H1 (cell line): Measurements from ENCODE around the gene RANBP17. TPM values are rescaled to one million over a fixed set of nuclear protein-coding genes. Genes with fewer than 3 reads are reported as not detected.

Experiments
- CTCF ChIA-PET: fragments of 300-600 bp; sonication (Branson Sonifier 250); formaldehyde crosslinking; loops from one replicate; lab custom pipeline; 2021; ENCODE audit not compliant: partially characterized antibody; lab: Charles Lee
- POLR2A ChIA-PET: fragments of 300-600 bp; sonication (Branson Sonifier 250); formaldehyde crosslinking; loops from one replicate; lab custom pipeline; 2021; ENCODE audit warnings: inconsistent platforms; ENCODE audit not compliant: partially characterized antibody; lab: Charles Lee
- DNase-seq, 2 experiments: peaks; one replicate each; pipeline versions ENCODE4 v3.0.0 to v3.0.0-alpha.2; 2010 to 2022; ENCODE audit warnings: low spot score in 2 of 2, low read depth in 1 of 2, mixed read lengths in 1 of 2
- FAIRE-seq: peaks from 2 replicates; lab custom pipeline; 2011; peaks lifted over from hg19 to GRCh38; lab: Jason Lieb, UNC
- H2AFZ ChIP-seq: 2 replicates; pipeline ENCODE4 v1.8.1; 2012; ENCODE audit warnings: low read length, inconsistent platforms
- H2AK5ac ChIP-seq: 2 replicates; pipeline ENCODE4 v1.6.1; 2013; ENCODE audit warnings: low read depth, low read length
- H2BK120ac ChIP-seq: replicated peaks from 2 replicates; pipeline ENCODE3; 2013; ENCODE audit warnings: low read depth, low read length, inconsistent platforms
- H2BK12ac ChIP-seq: 2 replicates; pipeline ENCODE4 v1.6.1; 2013; ENCODE audit warnings: low read depth, low read length
- H2BK15ac ChIP-seq: 2 replicates; pipeline ENCODE4 v1.6.1; 2013; ENCODE audit warnings: low read length
- H2BK20ac ChIP-seq: 2 replicates; pipeline ENCODE4 v1.6.1; 2013; ENCODE audit warnings: low read length
- H2BK5ac ChIP-seq: 2 replicates; pipeline ENCODE4 v1.6.1; 2013; ENCODE audit warnings: low read depth, low read length
- H3K14ac ChIP-seq: 2 replicates; pipeline ENCODE4 v1.6.1; 2013; ENCODE audit warnings: inconsistent platforms; ENCODE audit not compliant: insufficient read length
- H3K18ac ChIP-seq: 2 replicates; pipeline ENCODE4 v1.6.1; 2013; ENCODE audit warnings: low read length; ENCODE audit errors: extremely low read depth
- H3K23ac ChIP-seq: 2 replicates; pipeline ENCODE4 v1.6.1; 2013; ENCODE audit warnings: inconsistent platforms; ENCODE audit not compliant: insufficient read length
- H3K23me2 ChIP-seq: 2 replicates; pipeline ENCODE4 v1.6.1; 2013; ENCODE audit warnings: low read depth, low read length
- H3K27ac ChIP-seq: 2 replicates; pipeline ENCODE4 v1.6.1; 2011; ENCODE audit warnings: low read depth, low read length, inconsistent platforms
- H3K27me3 ChIP-seq, 4 experiments: replicated peaks in 1 of 4; 1 replicate in 1 of 4; 2 replicates in 3 of 4; pipeline versions ENCODE4 v1.6.1 to v1.8.1; 2011 to 2013; ENCODE audit warnings: low read length in 3 of 4, mild to moderate bottlenecking in 3 of 4, inconsistent platforms in 2 of 4, mixed read lengths in 2 of 4, moderate library complexity in 1 of 4; ENCODE audit not compliant: control insufficient read depth in 3 of 4, insufficient read depth in 3 of 4; ENCODE audit errors: extremely low read depth in 1 of 4
- H3K36me3 ChIP-seq, 4 experiments: 2 replicates each; pipeline versions ENCODE4 v1.6.1 to v1.8.1; 2011 to 2013; ENCODE audit warnings: mild to moderate bottlenecking in 4 of 4, low read length in 3 of 4, moderate library complexity in 2 of 4, control low read depth in 1 of 4, inconsistent platforms in 1 of 4; ENCODE audit not compliant: insufficient read depth in 4 of 4, control insufficient read depth in 2 of 4
- H3K4ac ChIP-seq: replicated peaks from 2 replicates; pipeline ENCODE3; 2013; ENCODE audit warnings: low read length, low read depth, mixed read lengths, inconsistent platforms; ENCODE audit not compliant: insufficient read length
- H3K4me1 ChIP-seq, 4 experiments: replicated peaks in 1 of 4; 1 replicate in 1 of 4; 2 replicates in 3 of 4; pipeline versions ENCODE4 v1.6.1 to v1.8.1; 2011 to 2013; ENCODE audit warnings: low read length in 3 of 4, inconsistent platforms in 2 of 4, mixed read lengths in 1 of 4; ENCODE audit not compliant: insufficient read depth in 4 of 4, control insufficient read depth in 3 of 4
- H3K4me2 ChIP-seq, 2 experiments: 2 replicates each; pipeline versions ENCODE4 v1.6.1 to v1.8.1; 2011 to 2013; ENCODE audit warnings: low read depth in 2 of 2, low read length in 2 of 2, control low read depth in 1 of 2, inconsistent platforms in 1 of 2, mild to moderate bottlenecking in 1 of 2; ENCODE audit not compliant: insufficient read depth in 1 of 2
- H3K4me3 ChIP-seq, 4 experiments: fragments of 200-600, 300-600 bp in 1 of 4; sonication (generic), shearing (Covaris generic), sonication (Bioruptor Twin) in 1 of 4; 2 replicates each; pipeline versions ENCODE4 v1.5.1 to v1.8.1; 2011 to 2016; ENCODE audit warnings: low read length in 4 of 4, low read depth in 3 of 4, control low read depth in 2 of 4, inconsistent platforms in 2 of 4, mild to moderate bottlenecking in 2 of 4, mixed read lengths in 1 of 4, moderate library complexity in 1 of 4; ENCODE audit not compliant: insufficient read depth in 2 of 4; ENCODE audit errors: extremely low read depth in 1 of 4
- H3K56ac ChIP-seq: replicated peaks from 2 replicates; pipeline ENCODE3; 2013; ENCODE audit warnings: low read depth, mild to moderate bottlenecking, mixed read lengths, low read length, inconsistent platforms; ENCODE audit not compliant: insufficient read length
- H3K79me1 ChIP-seq: 2 replicates; pipeline ENCODE4 v1.6.1; 2013; ENCODE audit warnings: low read depth, low read length, control low read depth
- H3K79me2 ChIP-seq, 2 experiments: 2 replicates each; pipeline versions ENCODE4 v1.6.1 to v1.8.1; 2012 to 2013; ENCODE audit warnings: low read length in 2 of 2, mild to moderate bottlenecking in 2 of 2, inconsistent platforms in 1 of 2; ENCODE audit not compliant: insufficient read depth in 2 of 2, control insufficient read depth in 1 of 2
- H3K9ac ChIP-seq, 4 experiments: replicated peaks in 1 of 4; 1 replicate in 1 of 4; 2 replicates in 3 of 4; pipeline versions ENCODE4 v1.6.1 to v1.8.1; 2011 to 2013; ENCODE audit warnings: low read depth in 3 of 4, low read length in 3 of 4, control low read depth in 2 of 4, mild to moderate bottlenecking in 2 of 4, moderate library complexity in 2 of 4, inconsistent platforms in 1 of 4; ENCODE audit errors: extremely low read depth in 1 of 4
- H3K9me3 ChIP-seq, 2 experiments: 2 replicates each; pipeline versions ENCODE4 v1.6.1 to v1.8.1; 2012 to 2013; ENCODE audit warnings: mild to moderate bottlenecking in 2 of 2, moderate library complexity in 2 of 2, control low read depth in 1 of 2, inconsistent platforms in 1 of 2, low read depth in 1 of 2, low read length in 1 of 2, mixed read lengths in 1 of 2; ENCODE audit not compliant: insufficient read depth in 2 of 2
- H4K20me1 ChIP-seq, 2 experiments: replicated peaks in 1 of 2; 2 replicates each; pipeline versions ENCODE3 to v1.8.1; 2011 to 2013; ENCODE audit warnings: inconsistent platforms in 2 of 2, low read length in 2 of 2, mild to moderate bottlenecking in 1 of 2; ENCODE audit not compliant: insufficient read depth in 2 of 2, control insufficient read depth in 1 of 2
- H4K5ac ChIP-seq: 2 replicates; pipeline ENCODE4 v1.6.1; 2013; ENCODE audit warnings: low read length, low read depth, mixed read lengths, inconsistent platforms; ENCODE audit not compliant: insufficient read length
- H4K8ac ChIP-seq: 2 replicates; pipeline ENCODE4 v1.8.0; 2013; ENCODE audit warnings: mild to moderate bottlenecking, moderate library complexity, low read length, inconsistent platforms; ENCODE audit not compliant: insufficient read depth; ENCODE audit errors: extremely low read depth
- H4K91ac ChIP-seq: replicated peaks from 2 replicates; pipeline ENCODE3; 2013; ENCODE audit warnings: low read length, mixed read lengths, inconsistent platforms; ENCODE audit not compliant: insufficient read length
- ASH2L ChIP-seq: fragments of 200-600, 300-600 bp; sonication (generic); IDR thresholded peaks from one replicate; pipeline ENCODE4 v1.7.1; 2017; ENCODE audit warnings: low read length
- CTBP2 ChIP-seq: IDR thresholded peaks from 2 replicates; pipeline ENCODE4 v1.7.0; 2011; ENCODE audit warnings: borderline replicate concordance, mild to moderate bottlenecking, moderate library complexity, mixed read lengths, low read length; ENCODE audit not compliant: insufficient read depth, insufficient read length
- GABPA ChIP-seq: IDR thresholded peaks from 2 replicates; pipeline ENCODE4 v1.6.1; 2011; ENCODE audit warnings: mild to moderate bottlenecking, low read length, moderate library complexity, borderline replicate concordance; ENCODE audit not compliant: insufficient read depth
- GTF2F1 ChIP-seq: IDR thresholded peaks from 2 replicates; pipeline ENCODE4 v1.6.1; 2012; ENCODE audit warnings: low read depth, low read length, improper control_type of control experiment, borderline replicate concordance
- RBBP5 ChIP-seq: IDR thresholded peaks from 2 replicates; pipeline ENCODE4 v1.7.1; 2012; ENCODE audit warnings: low read depth, mild to moderate bottlenecking, inconsistent platforms, low read length, moderate library complexity, borderline replicate concordance
- SIRT6 ChIP-seq: IDR thresholded peaks from one replicate; pipeline ENCODE4 v1.7.1; 2012; ENCODE audit warnings: low read length, inconsistent platforms
- polyA plus RNA-seq, 7 experiments: library from polyadenylated mRNA; depleted of rRNA in 3 of 7; stranded (reverse) in 5 of 7; unstranded in 2 of 7; fragments of >200 nt in 5 of 7; fragments of 200-250 nt in 2 of 7; gene quantifications; 1 replicate in 5 of 7; 2 replicates in 1 of 7; 4 replicates in 1 of 7; pipeline versions ENCODE4 v1.2.1 to v1.2.3, GENCODE V29; 2011 to 2013; ENCODE audit warnings: missing spikeins in 2 of 7, mixed read lengths in 2 of 7
- total RNA-seq: library from RNA; stranded (reverse); fragmentation: NEBNext Ultra II Directional; extraction: Animal tissue kit (Norgen Biotek cat#: 25700); gene quantifications from 2 replicates; pipeline ENCODE4 v1.2.1, GENCODE V29; 2021

Gene RANBP17
- total and polyA plus RNA-seq, 2 of the 8 experiments (the other 6 are each of a cell fraction or from before 2014, with no cell fraction given): 8.6 to 21.3 TPM

DNA sequence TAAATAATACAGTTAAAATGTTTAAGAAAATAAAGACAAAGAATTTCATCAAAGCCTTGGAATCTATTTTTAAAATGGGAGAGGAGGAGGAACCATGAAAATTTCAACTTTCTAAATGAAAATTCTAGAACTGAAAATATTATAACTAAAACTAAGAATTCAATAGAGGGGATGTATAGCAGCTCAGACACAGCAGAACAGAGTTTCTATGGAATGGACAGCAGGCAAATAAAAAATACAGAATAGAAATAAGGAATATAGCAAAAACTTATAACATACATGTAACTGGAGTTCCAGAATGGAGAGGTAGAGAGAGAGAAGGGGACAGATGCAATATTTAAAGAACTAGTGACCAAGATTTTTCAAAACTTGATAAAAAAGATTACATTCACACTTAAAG lies 1.4 kb upstream of the RANBP17 start:
- Histone ChIP-seq H3K36me3 (no peaks in the 10 kb centered on the region), H3K4me3 (no peak overlapping the region), H3K14ac (no peak overlapping the region), H2BK15ac (no peak overlapping the region), H4K5ac (no peak overlapping the region), H3K4ac (no peak overlapping the region), H3K4me1 (peaks cover 0 to 5% (median 1%) of the 10 kb centered on the region in 4 experiments; a peak in 2 of 7 replicates), H3K27me3 (peaks cover 0 to 3% (median 1%) of the 10 kb centered on the region in 4 experiments; a peak in 3 of 7 replicates), H3K9ac (no peak overlapping the region), H4K91ac (no peak overlapping the region), H2BK20ac (no peak overlapping the region), H2BK12ac (no peak overlapping the region), H3K23me2 (peaks cover 9% of the 10 kb centered on the region), H4K20me1 (peaks cover 0 to 6% of the 10 kb centered on the region in 2 experiments), H3K9me3 (peaks cover 4 to 12% of the 10 kb centered on the region in 2 experiments; a peak in 3 of 4 replicates), H3K18ac (no peak overlapping the region), H2AK5ac (no peak overlapping the region), H4K8ac (no peak overlapping the region), H3K79me2 (peaks cover 0 to 27% of the 10 kb centered on the region in 2 experiments; a peak in 2 of 4 replicates), H3K56ac (no peak overlapping the region), H2AFZ (no peak overlapping the region), H3K4me2 (no peak overlapping the region), H3K79me1 (no peaks in the 10 kb centered on the region; the same call in 1 of the 2 replicates), H3K23ac (no peak overlapping the region), H3K27ac (no peak overlapping the region), H2BK120ac (no peak overlapping the region), H2BK5ac (no peak overlapping the region)
- ChIA-PET POLR2A (no interaction called here), CTCF (interaction anchor here (0.8 kb wide), 2 partner anchors 22 to 75 kb away, joined by 3 read pairs; no protein-coding TSS in a partner anchor)
- TF ChIP-seq GTF2F1: no peak
- TF ChIP-seq CTBP2: no peak
- no peak for TF ChIP-seq RBBP5
- no peak for TF ChIP-seq SIRT6
- no peak for TF ChIP-seq GABPA
- no peak for TF ChIP-seq ASH2L
- FAIRE-seq (no peak), DNase-seq (no peak)
